CD4-positive, alpha-beta T cell (primary cell): ENCODE results near the gene OPCML. TPM values are rescaled to one million over a fixed set of nuclear protein-coding genes. Genes with fewer than 3 reads are reported as not detected.

ENCODE experiments used
- ATAC-seq: fragments of 200-7000 bp; cut with Tn5 transposase; one replicate; pipeline ENCODE4 v1.10.0; 2022; ENCODE audit warnings: mild to moderate bottlenecking; ENCODE audit not compliant: poor library complexity
- CTCF ChIA-PET: fragments of 350-600 bp; sonication (Branson Sonifier 250); formaldehyde crosslinking; loops from one replicate; lab custom pipeline; 2021; ENCODE audit warnings: antibody characterized with exemption, inconsistent platforms; lab: Charles Lee
- POLR2A ChIA-PET: fragments of 350-600 bp; sonication (Branson Sonifier 250); formaldehyde crosslinking; loops from one replicate; lab custom pipeline; 2021; ENCODE audit warnings: antibody characterized with exemption, inconsistent platforms; lab: Charles Lee
- DNase-seq, 14 experiments: peaks; one replicate each; pipeline ENCODE4 v3.0.0-alpha.2; 2013 to 2020; ENCODE audit warnings: mixed read lengths in 2 of 14
- H3K27ac ChIP-seq, 2 donors: one replicate each; pipeline versions ENCODE4 v1.5.1 to v1.7.0; 2013; ENCODE audit warnings: low read length in 2 of 2, low read depth in 1 of 2, mild to moderate bottlenecking in 1 of 2
- H3K27me3 ChIP-seq, 2 experiments: 1 replicate in 1 of 2; 2 replicates in 1 of 2; pipeline versions ENCODE4 v1.6.1 to v1.7.0; 2013; ENCODE audit warnings: low read length in 2 of 2, control low read depth in 1 of 2, mild to moderate bottlenecking in 1 of 2, moderate library complexity in 1 of 2; ENCODE audit not compliant: insufficient read depth in 2 of 2, control insufficient read depth in 1 of 2
- H3K36me3 ChIP-seq: one replicate; pipeline ENCODE4 v1.6.1; 2013; ENCODE audit warnings: low read length, control low read depth; ENCODE audit not compliant: insufficient read depth
- H3K4me1 ChIP-seq: one replicate; pipeline ENCODE4 v1.6.1; 2013; ENCODE audit warnings: low read length, control low read depth; ENCODE audit not compliant: insufficient read depth
- H3K4me3 ChIP-seq: one replicate; pipeline ENCODE4 v1.5.1; 2013; ENCODE audit warnings: mild to moderate bottlenecking, low read length, moderate library complexity
- H3K9me3 ChIP-seq, 2 experiments: 1 replicate in 1 of 2; 2 replicates in 1 of 2; pipeline versions ENCODE4 v1.6.1 to v1.7.0; 2013; ENCODE audit warnings: low read length in 2 of 2, mild to moderate bottlenecking in 2 of 2, control low read depth in 1 of 2, moderate library complexity in 1 of 2; ENCODE audit not compliant: control insufficient read depth in 1 of 2, insufficient read depth in 1 of 2
- H3K27ac Mint-ChIP-seq: one replicate; pipeline ENCODE4 v1.8.0; 2020; ENCODE audit warnings: mixed read lengths
- H3K27me3 Mint-ChIP-seq: one replicate; pipeline ENCODE4 v1.8.0; 2021; ENCODE audit warnings: mixed read lengths
- H3K36me3 Mint-ChIP-seq: one replicate; pipeline ENCODE4 v1.8.0; 2021; ENCODE audit warnings: low read depth, mixed read lengths
- H3K4me1 Mint-ChIP-seq: one replicate; pipeline ENCODE4 v1.8.0; 2021; ENCODE audit warnings: low read depth, mixed read lengths
- H3K4me3 Mint-ChIP-seq: one replicate; pipeline ENCODE4 v1.8.0; 2020; ENCODE audit warnings: mild to moderate bottlenecking, mixed read lengths
- H3K9me3 Mint-ChIP-seq: one replicate; pipeline ENCODE4 v1.8.0; 2020; ENCODE audit warnings: mixed read lengths
- CTCF ChIP-seq: fragments of 200-600 bp; IDR thresholded peaks from one replicate; pipeline ENCODE4 v1.8.0; 2022; ENCODE audit warnings: antibody characterized with exemption, mild to moderate bottlenecking
- intact Hi-C, 2 experiments: fragments of 100-400 bp; cut with DNase I in 1 of 2; cut with micrococcal nuclease in 1 of 2; formaldehyde crosslinking; loops; one replicate each; pipeline versions ENCODE4 v1.15.1 to v1.9.0; 2023 to 2025; cut with DNase I, micrococcal nuclease
- total RNA-seq, 174 experiments: library from RNA in 2 of 174; stranded (reverse) in 2 of 174; gene quantifications; one replicate each; pipeline ENCODE4 v1.2.3 and lab custom pipeline; 2021 to 2026

Gene OPCML
- total RNA-seq, 2 experiments from 2014 or later, result not detected

GRCh38 chr11:132962041-132962440 is 570.3 kb downstream of the OPCML start:
- Mint-ChIP-seq H3K27me3 (peaks cover 14% of the 10 kb centered on the region), H3K4me1 (no peaks in the 10 kb centered on the region), H3K27ac (no peak overlapping the region), H3K36me3 (no peaks in the 10 kb centered on the region), H3K9me3 (peaks cover 3% of the 10 kb centered on the region), H3K4me3 (no peak overlapping the region)
- no peaks in the 10 kb centered on the region for H3K36me3 ChIP-seq
- H3K4me1 ChIP-seq, result no peaks in the 10 kb centered on the region
- no peak for ATAC-seq
- H3K9me3 ChIP-seq, result peaks cover 0 to 7% of the 10 kb centered on the region in 2 experiments
- TF ChIP-seq CTCF, result no peak
- DNase-seq, result no peak
- ChIA-PET CTCF (no interaction called here), POLR2A (no interaction called here)
- H3K27ac ChIP-seq, result no peak overlapping the region
- no peaks in the 10 kb centered on the region for H3K27me3 ChIP-seq
- H3K4me3 ChIP-seq, result no peak overlapping the region
- intact Hi-C loops, result no loop called here

GRCh38 chr11:132961453-132961852 is 570.8 kb downstream of the OPCML start:
- Mint-ChIP-seq H3K4me3 (no peak overlapping the region), H3K27me3 (peaks cover 14% of the 10 kb centered on the region), H3K27ac (no peak overlapping the region), H3K36me3 (no peaks in the 10 kb centered on the region), H3K4me1 (no peaks in the 10 kb centered on the region), H3K9me3 (peaks cover 3% of the 10 kb centered on the region)
- DNase-seq, result no peak
- Histone ChIP-seq H3K27me3 (no peaks in the 10 kb centered on the region), H3K4me3 (no peak overlapping the region), H3K36me3 (no peaks in the 10 kb centered on the region), H3K9me3 (peaks cover 0 to 7% of the 10 kb centered on the region in 2 experiments), H3K4me1 (no peaks in the 10 kb centered on the region), H3K27ac (no peak overlapping the region)
- no peak for TF ChIP-seq CTCF
- ChIA-PET CTCF (no interaction called here), POLR2A (no interaction called here)
- ATAC-seq, result no peak
- intact Hi-C loops, result no loop called here

GRCh38 chr11:132960273-132961078 is 571.8 kb downstream of the OPCML start:
- TF ChIP-seq CTCF, result no peak
- no peaks in the 10 kb centered on the region for H3K36me3 Mint-ChIP-seq
- no peak overlapping the region for H3K4me3 Mint-ChIP-seq
- no peaks in the 10 kb centered on the region for H3K4me1 Mint-ChIP-seq
- no peak overlapping the region for H3K27ac Mint-ChIP-seq
- Histone ChIP-seq H3K4me3 (no peak overlapping the region), H3K27ac (no peak overlapping the region), H3K27me3 (no peaks in the 10 kb centered on the region), H3K9me3 (peaks cover 0 to 7% of the 10 kb centered on the region in 2 experiments), H3K36me3 (no peaks in the 10 kb centered on the region), H3K4me1 (no peaks in the 10 kb centered on the region)
- CTCF ChIA-PET, result no interaction called here
- no peak for ATAC-seq
- no peak for DNase-seq
- POLR2A ChIA-PET, result no interaction called here
- peaks cover 3% of the 10 kb centered on the region for H3K9me3 Mint-ChIP-seq
- peaks cover 14% of the 10 kb centered on the region for H3K27me3 Mint-ChIP-seq
- intact Hi-C loops, result no loop called here
